K562 (cell line): ENCODE results near the gene PPIP5K2. TPM values are rescaled to one million over a fixed set of nuclear protein-coding genes. Genes with fewer than 3 reads are reported as not detected.

Experiments
- ATAC-seq: fragments of 200-7000 bp; cut with Tn5 transposase; 3 replicates; pipeline ENCODE4 v1.9.1; 2020; ENCODE audit warnings: moderate library complexity
- BruUV-seq: library from RNA; stranded (reverse); fragments of 400-500 nt; replicated peaks from 2 replicates; lab custom pipeline; 2021; lab: Mats Ljungman, UMichigan
- CTCF ChIA-PET: fragments of 300-600 bp; formaldehyde crosslinking; extraction: SDS; loops from one replicate; lab custom pipeline; 2021; ENCODE audit warnings: low intra/inter-chr PET ratio; lab: Yijun Ruan, JAX
- POLR2A ChIA-PET: fragments of 300-600, 350-650 bp; sonication (Branson Sonifier 250); formaldehyde crosslinking; extraction: SDS; loops from one replicate; lab custom pipeline; 2021; ENCODE audit warnings: antibody characterized with exemption, inconsistent platforms; lab: Yijun Ruan, JAX
- DNase-seq, 4 experiments: peaks; one replicate each; pipeline versions ENCODE4 v3.0.0 to v3.0.0-alpha.2; 2011 to 2018; ENCODE audit warnings: low spot score in 3 of 4, mixed read lengths in 3 of 4; ENCODE audit errors: extremely low read depth in 1 of 4
- FAIRE-seq: peaks from 2 replicates; lab custom pipeline; 2011; peaks lifted over from hg19 to GRCh38; lab: Jason Lieb, UNC
- H2AFZ ChIP-seq: 2 replicates; pipeline ENCODE4 v1.6.0; 2011; ENCODE audit warnings: low read depth, low read length, control low read depth, inconsistent platforms
- H3K27ac ChIP-seq: fragments of 200-600 bp; 3 replicates; pipeline ENCODE4 v1.8.0; 2011; ENCODE audit warnings: low read depth, mild to moderate bottlenecking, control low read depth, inconsistent platforms, low read length, moderate library complexity, mixed read lengths; ENCODE audit errors: extremely low read depth
- H3K27me3 ChIP-seq, 2 experiments: fragments of 300-600 bp in 1 of 2; 2 replicates in 1 of 2; 3 replicates in 1 of 2; pipeline versions ENCODE4 v1.6.0 to v1.8.0; 2011; ENCODE audit warnings: inconsistent platforms in 2 of 2, low read length in 2 of 2, mild to moderate bottlenecking in 1 of 2, mixed read lengths in 1 of 2, moderate library complexity in 1 of 2; ENCODE audit not compliant: control insufficient read depth in 2 of 2, insufficient read depth in 2 of 2
- H3K36me3 ChIP-seq: fragments of 300-600 bp; 3 replicates; pipeline ENCODE4 v1.8.0; 2011; ENCODE audit warnings: mild to moderate bottlenecking, low read length, inconsistent platforms; ENCODE audit not compliant: control insufficient read depth, insufficient read depth
- H3K4me1 ChIP-seq, 2 experiments: fragments of 200-600 bp in 1 of 2; replicated peaks in 1 of 2; 2 replicates in 1 of 2; 3 replicates in 1 of 2; pipeline versions ENCODE4 v1.5.1 to v1.8.0; 2011; ENCODE audit warnings: inconsistent platforms in 2 of 2, low read length in 2 of 2, mild to moderate bottlenecking in 1 of 2, mixed read lengths in 1 of 2, moderate library complexity in 1 of 2; ENCODE audit not compliant: control insufficient read depth in 2 of 2, insufficient read depth in 2 of 2
- H3K4me2 ChIP-seq: 2 replicates; pipeline ENCODE4 v1.6.1; 2011; ENCODE audit warnings: low read length, control low read depth, inconsistent platforms, mixed read lengths; ENCODE audit not compliant: insufficient read depth
- H3K4me3 ChIP-seq: fragments of 200-600 bp; sonication (generic), shearing (Covaris generic); 2 replicates; pipeline ENCODE4 v1.5.1; 2016; ENCODE audit warnings: control low read depth, inconsistent platforms
- H3K79me2 ChIP-seq: fragments of 200-600 bp; 3 replicates; pipeline ENCODE4 v1.8.0; 2011; ENCODE audit warnings: low read length, inconsistent platforms; ENCODE audit not compliant: control insufficient read depth, insufficient read depth
- H3K9ac ChIP-seq, 2 experiments: 2 replicates each; pipeline versions ENCODE4 v1.6.0 to v1.6.1; 2011; ENCODE audit warnings: low read depth in 2 of 2, low read length in 2 of 2, control low read depth in 1 of 2, inconsistent platforms in 1 of 2, mild to moderate bottlenecking in 1 of 2, mixed read lengths in 1 of 2; ENCODE audit not compliant: insufficient read depth in 1 of 2
- H3K9me1 ChIP-seq: one replicate; pipeline ENCODE4 v1.6.0; 2011; ENCODE audit warnings: inconsistent platforms, mild to moderate bottlenecking, low read length, moderate library complexity; ENCODE audit not compliant: control insufficient read depth, insufficient read depth
- H3K9me3 ChIP-seq: replicated peaks from 2 replicates; pipeline ENCODE4 v1.5.1; 2011; ENCODE audit warnings: low read depth, low read length, inconsistent platforms; ENCODE audit not compliant: control insufficient read depth, insufficient read depth
- H4K20me1 ChIP-seq: replicated peaks from 2 replicates; pipeline ENCODE4 v1.6.1; 2011; ENCODE audit warnings: low read length, inconsistent platforms, mixed read lengths; ENCODE audit not compliant: control insufficient read depth, insufficient read depth
- ARID2 ChIP-seq: fragments of 450-650 bp; IDR thresholded peaks from 2 replicates; pipeline ENCODE4 v1.6.1; 2017; ENCODE audit warnings: antibody characterized with exemption, mild to moderate bottlenecking
- HNRNPLL ChIP-seq: fragments of 200-400 bp; formaldehyde crosslinking; IDR thresholded peaks from 2 replicates; pipeline ENCODE4 v1.6.1; 2017; ENCODE audit warnings: low read length, low read depth, mild to moderate bottlenecking; ENCODE audit not compliant: poor library complexity, severe bottlenecking
- SMAD4 ChIP-seq: fragments of 250-450 bp; sonication (Bioruptor Pico); conservative IDR thresholded peaks from 2 replicates; pipeline ENCODE4 v1.8.0; 2021; ENCODE audit warnings: inconsistent platforms, mild to moderate bottlenecking, moderate library complexity
- YBX1 ChIP-seq: fragments of 450-650 bp; IDR thresholded peaks from 2 replicates; pipeline ENCODE4 v1.7.1; 2016; ENCODE audit warnings: mild to moderate bottlenecking
- ZNF24 ChIP-seq: fragments of 450-650 bp; IDR thresholded peaks from 2 replicates; pipeline ENCODE4 v1.6.1; 2016
- ZNF764 ChIP-seq: fragments of 250-450 bp; sonication (Bioruptor Pico); IDR thresholded peaks from 2 replicates; pipeline ENCODE4 v1.4.0; 2020; ENCODE audit warnings: low read depth, mild to moderate bottlenecking, moderate library complexity
- WGBS: fragments of 100-300 bp; shearing (Covaris generic); methylation state at CpG from one replicate; pipeline ENCODE4 v1.1.6; 2016; ENCODE audit warnings: low coverage, mixed read lengths; ENCODE audit not compliant: insufficient coverage; ENCODE audit errors: missing lambda C conversion rate; 5-methylcytosine and 5-hydroxymethylcytosine counted together
- in situ Hi-C: fragments of 300-500 bp; cut with MboI; formaldehyde crosslinking; loops from 4 replicates; pipeline ENCODE4 v1.15.0; 2018; ENCODE audit warnings: inconsistent platforms, mixed read lengths
- intact Hi-C: fragments of 100-400 bp; cut with micrococcal nuclease; formaldehyde crosslinking; loops from 2 replicates; pipeline ENCODE4 v1.14.2; 2022
- polyA plus RNA-seq, 8 experiments: library from polyadenylated mRNA; depleted of rRNA in 4 of 8; stranded (reverse) in 5 of 8; unstranded in 3 of 8; fragments of >200 nt; fragmentation: Nextera tagmentation in 2 of 8; fragmentation: Illumina TruSeq in 1 of 8; extraction: Ambion mirVana in 2 of 8; extraction: Trizol in 1 of 8; gene quantifications; 2 replicates each; pipeline versions ENCODE4 v1.2.1 to v1.2.3, GENCODE V29; 2011 to 2014; ENCODE audit warnings: inconsistent platforms in 1 of 8, missing spikeins in 1 of 8
- total RNA-seq, 7 experiments: library from RNA; depleted of rRNA in 6 of 7; stranded (reverse); fragments of >200 nt in 6 of 7; fragmentation: Illumina TruSeq in 2 of 7; extraction: Trizol in 2 of 7; gene quantifications; 2 replicates each; pipeline versions ENCODE4 v1.2.1 to v1.2.3, GENCODE V29; 2011 to 2021; ENCODE audit warnings: low replicate concordance in 1 of 7
- TF ChIP-seq, protein P1 (sequence below): fragments of 450-650 bp; IDR thresholded peaks from 2 replicates; pipeline ENCODE4 v1.6.1; 2018; ENCODE audit not compliant: partially characterized antibody
- TF ChIP-seq, protein P2 (sequence below), 2 experiments: fragments of 450-650 bp; IDR thresholded peaks; 2 replicates each; pipeline ENCODE4 v1.6.1; 2016; ENCODE audit warnings: mild to moderate bottlenecking in 2 of 2, borderline replicate concordance in 1 of 2, low read depth in 1 of 2, moderate library complexity in 1 of 2

The PPIP5K2 gene
- total and polyA plus RNA-seq, 9 of the 15 experiments (the other 6 are each of a cell fraction or from before 2014, with no cell fraction given) = 39.4 to 150 (median 99.1) TPM

DNA sequence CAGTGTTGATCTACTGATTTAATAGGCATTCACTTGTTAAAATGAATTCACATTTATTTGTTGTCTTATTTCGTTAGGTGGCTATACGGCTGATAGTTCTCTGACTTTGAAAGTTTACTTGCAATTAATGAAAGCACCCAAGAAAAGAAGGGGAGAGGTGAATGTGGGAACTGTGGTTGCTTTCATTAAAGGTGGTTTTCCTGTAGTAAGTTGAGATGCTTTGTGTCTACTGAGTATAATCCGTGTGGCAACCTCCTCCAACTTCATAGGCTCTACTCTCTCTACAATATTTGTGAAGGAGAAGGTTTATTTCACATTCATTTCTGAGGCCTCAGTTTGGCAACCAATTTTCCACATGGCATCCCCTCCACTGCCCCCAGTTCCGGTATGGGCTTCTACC is 125.7 kb downstream of the PPIP5K2 start:
- in situ Hi-C loops (no loop called here), intact Hi-C loops (loop anchor here (5.0 kb wide), 1 partner anchor 232 kb away; no protein-coding TSS in a partner anchor)
- H3K79me2 ChIP-seq = no peaks in the 10 kb centered on the region
- H2AFZ ChIP-seq = no peak overlapping the region
- no peak overlapping the region for H3K4me2 ChIP-seq
- CTCF ChIA-PET = no interaction called here
- ATAC-seq (no peak), DNase-seq (no peak), FAIRE-seq (no peak)
- no peak overlapping the region for H3K27ac ChIP-seq
- no peaks in the 10 kb centered on the region for H3K9me1 ChIP-seq
- H3K36me3 ChIP-seq = no peaks in the 10 kb centered on the region
- H3K9ac ChIP-seq = no peak overlapping the region
- POLR2A ChIA-PET = no interaction called here
- H3K27me3 ChIP-seq = peaks cover 0 to 6% of the 10 kb centered on the region in 2 experiments; a peak in 2 of 5 replicates
- H4K20me1 ChIP-seq = no peaks in the 10 kb centered on the region
- H3K4me1 ChIP-seq = no peaks in the 10 kb centered on the region
- WGBS = 0% methylated on average over 4 of the region's 4 CpGs
- no peaks in the 10 kb centered on the region for H3K9me3 ChIP-seq
- BruUV-seq = no TSS peak
- no peak overlapping the region for H3K4me3 ChIP-seq
- TF ChIP-seq ARID2 (no peak), SMAD4 (CRISPR knock-in tag) (no peak), ZNF764 (CRISPR knock-in tag) (no peak), HNRNPLL (no peak), ZNF24 (no peak), YBX1 (no peak)
- TF ChIP-seq, protein P1, sequence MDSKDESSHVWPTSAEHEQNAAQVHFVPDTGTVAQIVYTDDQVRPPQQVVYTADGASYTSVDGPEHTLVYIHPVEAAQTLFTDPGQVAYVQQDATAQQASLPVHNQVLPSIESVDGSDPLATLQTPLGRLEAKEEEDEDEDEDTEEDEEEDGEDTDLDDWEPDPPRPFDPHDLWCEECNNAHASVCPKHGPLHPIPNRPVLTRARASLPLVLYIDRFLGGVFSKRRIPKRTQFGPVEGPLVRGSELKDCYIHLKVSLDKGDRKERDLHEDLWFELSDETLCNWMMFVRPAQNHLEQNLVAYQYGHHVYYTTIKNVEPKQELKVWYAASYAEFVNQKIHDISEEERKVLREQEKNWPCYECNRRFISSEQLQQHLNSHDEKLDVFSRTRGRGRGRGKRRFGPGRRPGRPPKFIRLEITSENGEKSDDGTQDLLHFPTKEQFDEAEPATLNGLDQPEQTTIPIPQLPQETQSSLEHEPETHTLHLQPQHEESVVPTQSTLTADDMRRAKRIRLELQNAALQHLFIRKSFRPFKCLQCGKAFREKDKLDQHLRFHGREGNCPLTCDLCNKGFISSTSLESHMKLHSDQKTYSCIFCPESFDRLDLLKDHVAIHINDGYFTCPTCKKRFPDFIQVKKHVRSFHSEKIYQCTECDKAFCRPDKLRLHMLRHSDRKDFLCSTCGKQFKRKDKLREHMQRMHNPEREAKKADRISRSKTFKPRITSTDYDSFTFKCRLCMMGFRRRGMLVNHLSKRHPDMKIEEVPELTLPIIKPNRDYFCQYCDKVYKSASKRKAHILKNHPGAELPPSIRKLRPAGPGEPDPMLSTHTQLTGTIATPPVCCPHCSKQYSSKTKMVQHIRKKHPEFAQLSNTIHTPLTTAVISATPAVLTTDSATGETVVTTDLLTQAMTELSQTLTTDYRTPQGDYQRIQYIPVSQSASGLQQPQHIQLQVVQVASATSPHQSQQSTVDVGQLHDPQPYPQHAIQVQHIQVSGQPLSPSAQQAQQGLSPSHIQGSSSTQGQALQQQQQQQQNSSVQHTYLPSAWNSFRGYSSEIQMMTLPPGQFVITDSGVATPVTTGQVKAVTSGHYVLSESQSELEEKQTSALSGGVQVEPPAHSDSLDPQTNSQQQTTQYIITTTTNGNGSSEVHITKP = no peak
- TF ChIP-seq, protein P2, sequence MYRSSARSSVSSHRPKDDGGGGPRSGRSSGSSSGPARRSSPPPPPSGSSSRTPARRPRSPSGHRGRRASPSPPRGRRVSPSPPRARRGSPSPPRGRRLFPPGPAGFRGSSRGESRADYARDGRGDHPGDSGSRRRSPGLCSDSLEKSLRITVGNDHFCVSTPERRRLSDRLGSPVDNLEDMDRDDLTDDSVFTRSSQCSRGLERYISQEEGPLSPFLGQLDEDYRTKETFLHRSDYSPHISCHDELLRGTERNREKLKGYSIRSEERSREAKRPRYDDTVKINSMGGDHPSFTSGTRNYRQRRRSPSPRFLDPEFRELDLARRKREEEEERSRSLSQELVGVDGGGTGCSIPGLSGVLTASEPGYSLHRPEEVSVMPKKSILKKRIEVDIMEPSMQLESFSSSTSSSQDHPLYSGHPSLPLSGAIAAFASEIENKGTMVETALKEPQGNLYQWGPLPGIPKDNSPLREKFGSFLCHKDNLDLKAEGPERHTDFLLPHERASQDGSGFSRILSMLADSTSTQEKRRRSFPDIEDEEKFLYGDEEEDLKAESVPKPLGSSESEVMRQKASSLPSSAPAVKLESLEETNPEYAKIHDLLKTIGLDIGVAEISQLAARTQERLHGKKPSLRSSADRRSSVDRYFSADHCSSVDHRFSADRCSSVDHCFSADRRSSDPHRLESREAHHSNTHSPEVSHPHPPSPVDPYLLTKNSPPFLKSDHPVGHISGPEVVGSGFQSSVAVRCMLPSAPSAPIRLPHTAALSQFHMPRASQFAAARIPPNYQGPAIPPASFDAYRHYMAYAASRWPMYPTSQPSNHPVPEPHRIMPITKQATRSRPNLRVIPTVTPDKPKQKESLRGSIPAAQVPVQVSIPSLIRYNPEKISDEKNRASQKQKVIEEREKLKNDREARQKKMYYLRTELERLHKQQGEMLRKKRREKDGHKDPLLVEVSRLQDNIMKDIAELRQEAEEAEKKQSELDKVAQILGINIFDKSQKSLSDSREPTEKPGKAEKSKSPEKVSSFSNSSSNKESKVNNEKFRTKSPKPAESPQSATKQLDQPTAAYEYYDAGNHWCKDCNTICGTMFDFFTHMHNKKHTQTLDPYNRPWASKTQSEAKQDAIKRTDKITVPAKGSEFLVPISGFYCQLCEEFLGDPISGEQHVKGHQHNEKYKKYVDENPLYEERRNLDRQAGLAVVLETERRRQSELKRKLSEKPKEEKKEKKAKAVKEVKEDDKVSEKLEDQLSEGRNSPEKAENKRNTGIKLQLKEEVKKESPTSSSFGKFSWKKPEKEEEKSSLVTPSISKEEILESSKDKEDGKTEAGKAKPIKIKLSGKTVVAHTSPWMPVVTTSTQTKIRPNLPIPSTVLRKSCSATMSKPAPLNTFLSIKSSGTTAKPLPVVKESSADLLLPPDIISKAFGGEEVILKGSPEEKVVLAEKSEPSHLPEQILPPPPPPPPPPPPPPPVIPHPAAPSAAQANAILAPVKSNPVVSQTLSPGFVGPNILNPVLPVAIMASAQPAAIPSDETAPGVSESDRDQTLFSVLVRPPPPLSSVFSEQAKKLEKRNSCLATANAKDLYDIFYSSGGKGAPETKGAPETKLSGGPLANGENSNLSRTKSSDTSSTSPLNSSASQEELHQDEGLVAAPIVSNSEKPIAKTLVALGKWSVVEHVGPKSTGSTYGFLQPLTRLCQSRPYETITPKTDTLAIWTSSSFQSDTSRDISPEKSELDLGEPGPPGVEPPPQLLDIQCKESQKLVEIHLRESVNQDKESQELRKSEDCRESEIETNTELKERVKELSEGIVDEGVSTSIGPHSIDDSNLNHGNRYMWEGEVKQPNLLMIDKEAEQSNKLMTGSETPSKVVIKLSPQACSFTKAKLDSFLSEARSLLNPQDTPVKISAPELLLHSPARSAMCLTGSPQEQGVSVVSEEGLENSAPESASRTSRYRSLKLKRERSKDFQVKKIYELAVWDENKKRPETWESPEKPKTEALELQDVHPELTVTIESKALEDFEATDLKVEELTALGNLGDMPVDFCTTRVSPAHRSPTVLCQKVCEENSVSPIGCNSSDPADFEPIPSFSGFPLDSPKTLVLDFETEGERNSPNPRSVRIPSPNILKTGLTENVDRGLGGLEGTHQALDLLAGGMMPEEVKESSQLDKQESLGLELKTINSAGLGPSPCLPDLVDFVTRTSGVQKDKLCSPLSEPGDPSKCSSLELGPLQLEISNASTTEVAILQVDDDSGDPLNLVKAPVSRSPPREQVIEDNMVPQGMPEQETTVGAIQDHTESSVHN (IDR thresholded peaks at IDR 0.05; ENCODE audit: borderline replicate concordance in 1 of 2, low read depth in 1 of 2) = no peak
